Hematopoietic multipotent progenitor cell treated with erythropoietin and hydrocortisone succinate and interleukin-3 and kit ligand, for 6 days (in vitro differentiated cells): ENCODE data around the gene NELL2.

Source experiments
- DNase-seq: peaks from one replicate; pipeline ENCODE4 v3.0.0-alpha.2; 2015

The NELL2 gene

DNA sequence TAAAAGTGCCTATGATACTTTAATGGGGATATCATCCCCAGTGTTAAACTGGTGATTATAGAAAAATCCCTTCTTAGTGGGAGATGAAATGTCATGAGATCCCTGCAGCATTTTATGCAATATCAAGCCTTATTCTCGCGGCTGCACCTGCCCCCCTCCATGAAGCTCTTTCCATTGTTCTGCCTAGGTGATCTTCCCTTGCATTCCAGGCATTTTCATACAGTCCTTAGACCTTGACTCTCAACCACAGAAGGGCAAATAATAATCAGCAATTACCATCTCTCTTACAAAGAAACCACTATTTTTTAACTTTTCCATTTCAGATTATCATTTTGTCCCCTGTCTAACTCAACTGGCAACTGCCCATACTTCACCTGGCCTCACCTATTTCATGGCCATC lies 352.3 kb downstream of the NELL2 start:
- no peak for DNase-seq

DNA sequence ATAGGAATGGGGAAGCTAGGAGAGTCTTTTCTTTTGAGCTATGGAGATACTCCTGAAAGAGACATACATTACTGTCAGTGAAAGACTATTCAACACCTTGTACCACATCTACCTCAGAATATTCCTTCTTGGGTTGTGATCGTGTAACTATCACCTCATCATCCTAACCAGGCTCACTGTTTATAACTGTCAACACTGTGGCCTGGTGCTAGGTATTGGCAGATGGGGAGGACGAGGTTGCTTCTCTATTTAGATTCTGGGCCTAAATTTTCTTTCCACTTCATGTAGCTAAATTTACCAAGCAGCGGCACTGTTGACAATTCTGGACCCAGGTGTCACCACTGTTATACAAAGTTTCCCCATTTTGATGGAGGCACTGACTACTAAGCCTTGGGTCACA lies 354.4 kb downstream of the NELL2 start:
- DNase-seq = no peak

DNA sequence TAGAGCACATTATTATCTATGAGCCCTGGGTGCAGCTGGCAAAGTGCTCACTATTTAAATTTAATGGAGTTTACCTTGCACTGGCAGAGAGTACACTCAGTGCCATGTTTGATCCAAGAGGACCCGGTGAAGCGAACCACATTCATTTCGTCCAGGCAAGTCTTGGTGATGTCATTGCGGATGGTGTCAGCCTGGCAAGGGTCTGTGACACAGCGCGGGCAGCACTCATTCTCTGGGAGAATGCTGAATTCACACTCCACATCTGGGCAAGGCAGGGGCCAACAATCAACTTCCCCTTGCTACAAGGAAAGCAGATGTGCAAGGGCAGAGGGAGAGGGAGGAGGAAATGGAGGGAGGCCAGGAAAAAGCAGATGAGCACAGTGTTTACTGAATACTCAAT lies 356.2 kb downstream of the NELL2 start:
- no peak for DNase-seq

DNA sequence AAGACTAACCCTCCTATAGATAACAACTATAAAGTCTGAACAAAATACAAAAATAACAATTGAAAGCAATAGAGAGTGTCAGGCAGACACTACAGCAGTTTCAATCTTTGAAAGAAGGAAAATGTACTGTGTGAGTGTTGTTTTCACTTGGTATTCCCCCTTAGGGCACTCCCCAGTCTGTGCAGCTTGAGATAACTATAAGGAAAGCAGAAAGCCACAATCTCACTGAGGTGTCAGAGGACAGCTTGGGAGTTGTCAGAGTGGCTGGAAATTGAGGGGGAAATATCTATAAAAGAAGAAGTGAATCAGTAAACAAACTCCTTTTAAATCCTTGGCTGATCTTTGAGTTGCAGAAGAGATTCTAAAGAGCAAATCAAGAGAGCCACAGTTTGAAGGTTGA lies 364.8 kb downstream of the NELL2 start:
- DNase-seq = no peak

DNA sequence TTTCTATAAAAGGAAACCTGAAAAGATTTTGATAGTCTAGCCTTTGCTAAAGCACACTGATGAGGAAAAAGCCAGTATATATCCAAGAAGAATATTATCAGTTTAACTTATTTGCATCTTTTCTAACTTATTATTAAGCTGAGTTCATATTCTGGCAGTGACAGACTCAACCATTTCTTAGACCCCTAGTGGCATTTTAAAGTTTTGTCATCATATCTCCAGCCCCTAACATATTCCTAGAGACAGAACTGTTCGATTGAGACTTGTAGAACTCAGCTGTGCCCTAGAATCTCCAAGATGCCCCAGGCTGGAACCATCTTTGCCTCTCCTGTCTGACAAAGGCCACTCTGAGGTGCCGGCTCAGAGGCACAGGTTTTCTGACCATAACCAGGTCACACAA lies 365.6 kb downstream of the NELL2 start:
- DNase-seq = no peak

DNA sequence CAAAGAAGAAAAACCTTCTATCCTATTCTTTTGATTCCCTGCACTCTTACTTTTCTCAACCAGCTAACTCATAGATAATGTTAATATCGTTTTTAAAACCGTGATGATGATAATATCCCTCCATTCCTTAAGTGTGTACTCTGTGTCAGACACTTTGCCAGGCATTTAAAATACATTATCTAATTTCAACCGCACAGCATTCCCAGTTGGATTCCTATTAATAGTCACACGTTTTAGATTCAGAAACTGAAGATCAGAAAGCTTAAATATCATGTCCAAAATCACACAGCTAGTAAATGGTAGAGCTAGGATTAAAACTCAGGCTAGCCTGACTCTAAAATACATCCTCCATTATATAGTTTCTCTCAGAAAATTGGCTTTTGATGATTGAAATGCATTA lies 366.0 kb downstream of the NELL2 start:
- DNase-seq = no peak

DNA sequence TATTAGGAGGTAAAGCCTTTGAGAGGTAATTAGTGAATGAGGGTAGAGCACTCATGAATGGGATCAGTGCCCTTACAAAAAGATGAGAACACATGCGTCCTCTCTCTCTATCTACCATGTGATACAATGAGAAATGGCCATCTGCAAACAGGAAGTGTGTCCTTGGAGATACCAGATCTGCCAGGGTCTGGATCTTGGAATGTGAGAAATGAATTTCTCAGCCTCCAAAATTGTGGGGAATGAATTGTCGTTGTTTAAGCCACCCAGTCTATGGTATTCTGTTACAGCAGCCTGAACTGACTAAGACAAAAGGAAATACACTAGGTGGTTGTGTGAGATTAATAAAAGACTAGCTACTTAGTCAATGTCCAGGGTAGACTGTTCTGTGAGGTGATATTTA lies 366.6 kb downstream of the NELL2 start:
- no peak for DNase-seq

DNA sequence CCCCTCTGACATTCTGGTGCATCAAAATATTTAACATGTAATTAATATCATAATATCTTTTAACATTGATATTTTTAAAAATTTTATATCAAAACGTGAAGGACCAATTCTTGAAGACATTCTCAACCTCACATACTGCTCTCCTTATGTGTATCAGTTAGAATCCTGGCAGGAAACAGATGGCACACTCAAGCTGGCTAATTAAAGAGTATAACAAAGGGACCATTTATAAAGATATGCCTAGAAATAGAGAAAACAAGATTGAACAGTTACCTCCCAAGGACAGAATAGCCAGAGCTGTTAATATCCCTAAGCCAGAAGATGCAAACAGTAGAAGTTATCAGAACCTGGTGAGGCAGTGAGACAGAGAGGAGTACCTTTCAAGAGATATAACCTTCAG lies 368.7 kb downstream of the NELL2 start:
- no peak for DNase-seq

DNA sequence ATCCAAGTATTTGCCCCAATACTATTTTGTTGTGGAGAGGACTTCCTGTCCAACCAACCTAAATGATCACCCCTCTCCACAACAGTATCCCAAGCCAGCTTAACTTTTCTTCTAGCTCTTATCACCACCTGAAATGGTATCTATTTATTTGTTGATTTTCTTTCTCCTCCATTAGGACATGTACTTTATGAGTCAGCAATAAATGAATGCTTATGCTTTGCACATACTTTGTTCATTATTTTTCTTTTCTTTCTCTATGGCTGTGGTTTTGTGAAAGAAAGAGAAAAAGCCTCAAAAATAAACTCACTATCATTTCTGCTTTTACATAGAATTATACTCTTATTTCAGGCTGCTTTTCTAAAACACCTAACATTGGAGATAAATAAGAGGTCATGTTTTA lies 371.3 kb downstream of the NELL2 start:
- no peak for DNase-seq

DNA sequence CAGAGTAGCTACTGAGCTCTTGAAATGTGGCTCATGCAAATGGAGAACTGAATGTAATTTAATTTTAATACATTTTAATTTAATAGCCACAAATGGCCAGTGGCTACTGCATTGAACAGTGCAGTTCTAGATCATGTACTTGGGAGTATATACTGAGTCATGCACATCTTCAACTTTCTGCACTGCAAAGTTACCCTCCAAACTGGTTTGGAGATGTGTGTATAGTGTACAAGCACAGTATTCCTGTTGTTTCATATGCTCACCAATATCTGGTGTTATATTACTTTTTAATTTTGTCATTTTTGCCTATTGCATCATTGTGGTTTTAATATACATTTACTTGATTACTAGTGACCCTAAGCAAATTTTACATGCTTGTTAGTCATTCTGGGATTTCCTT lies 372.8 kb downstream of the NELL2 start:
- no peak for DNase-seq

DNA sequence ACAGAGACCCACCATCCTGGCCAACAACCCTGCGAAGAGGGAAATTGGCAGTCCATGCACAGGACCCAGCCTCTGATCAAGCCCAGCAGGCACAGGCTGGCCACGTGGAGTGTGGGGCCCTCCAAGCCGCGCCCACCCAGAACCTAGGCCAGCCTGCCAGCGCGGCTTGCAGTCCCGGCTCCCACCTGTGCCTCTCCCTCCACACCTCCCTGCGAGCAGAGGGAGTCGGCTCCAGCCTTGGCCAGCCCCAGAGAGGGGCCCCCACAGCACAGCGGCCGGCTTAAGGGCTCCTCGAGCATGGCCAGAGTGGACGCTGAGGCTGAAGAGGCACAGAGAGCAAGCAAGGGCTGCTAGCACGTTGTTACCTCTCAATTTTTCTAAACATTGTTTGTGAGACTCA lies 373.4 kb downstream of the NELL2 start:
- no peak for DNase-seq

DNA sequence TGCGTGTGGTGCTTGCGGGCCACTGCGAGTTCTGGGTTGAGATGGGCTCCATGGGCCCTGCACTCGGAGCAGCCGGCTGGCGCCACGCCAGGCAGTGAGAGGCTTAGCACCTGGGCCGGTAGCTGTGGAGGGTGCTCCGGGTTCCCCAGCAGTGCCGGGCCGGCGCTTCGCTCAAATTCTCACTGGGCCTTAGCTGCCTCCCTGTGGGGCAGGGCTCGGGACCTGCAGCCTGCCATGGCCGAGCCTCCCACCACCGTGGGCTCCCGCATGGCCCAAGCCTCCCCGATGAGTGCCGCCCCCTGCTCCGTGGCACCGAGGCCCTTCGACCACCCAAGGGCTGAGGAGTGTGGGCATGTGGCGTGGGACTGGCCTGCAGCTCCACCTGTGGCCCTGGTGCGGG lies 375.7 kb downstream of the NELL2 start:
- DNase-seq = no peak

DNA sequence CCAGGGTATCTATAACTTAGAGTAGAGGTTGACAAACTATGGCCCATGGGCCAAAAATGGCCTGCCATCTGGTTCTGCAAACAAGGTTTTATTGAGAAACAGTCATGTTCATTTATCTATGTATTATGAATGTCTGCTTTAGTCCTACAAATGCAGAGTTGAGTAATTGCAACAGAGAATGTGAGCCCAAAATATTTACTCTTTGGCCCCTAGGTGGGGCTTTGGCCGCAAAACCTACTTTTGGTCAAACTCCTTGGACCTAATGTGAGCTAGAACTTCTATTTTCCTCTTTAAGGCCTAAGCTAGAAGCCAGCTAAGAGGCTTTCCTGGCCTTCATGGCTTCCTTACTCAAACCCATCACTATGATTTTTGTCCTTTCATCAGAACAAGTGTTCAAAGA lies 379.1 kb downstream of the NELL2 start:
- DNase-seq = no peak

DNA sequence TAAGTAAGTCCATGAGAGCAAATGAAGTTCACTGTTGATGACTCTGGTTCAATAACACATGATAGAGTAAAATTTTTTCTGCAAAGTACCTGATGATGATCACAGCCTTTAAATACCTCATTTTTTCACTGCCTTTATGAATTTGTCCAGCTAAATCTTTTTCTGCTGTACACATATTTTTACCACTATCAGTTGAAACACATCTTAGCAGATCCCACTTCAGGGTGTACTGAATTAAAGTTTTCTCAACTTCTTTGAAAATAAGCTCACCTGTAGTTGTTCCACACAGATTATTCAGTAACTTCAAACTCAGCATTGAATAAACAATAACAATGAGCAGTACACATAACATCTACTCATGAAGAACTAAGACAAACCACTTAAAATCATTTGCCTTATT lies 385.9 kb downstream of the NELL2 start:
- no peak for DNase-seq

DNA sequence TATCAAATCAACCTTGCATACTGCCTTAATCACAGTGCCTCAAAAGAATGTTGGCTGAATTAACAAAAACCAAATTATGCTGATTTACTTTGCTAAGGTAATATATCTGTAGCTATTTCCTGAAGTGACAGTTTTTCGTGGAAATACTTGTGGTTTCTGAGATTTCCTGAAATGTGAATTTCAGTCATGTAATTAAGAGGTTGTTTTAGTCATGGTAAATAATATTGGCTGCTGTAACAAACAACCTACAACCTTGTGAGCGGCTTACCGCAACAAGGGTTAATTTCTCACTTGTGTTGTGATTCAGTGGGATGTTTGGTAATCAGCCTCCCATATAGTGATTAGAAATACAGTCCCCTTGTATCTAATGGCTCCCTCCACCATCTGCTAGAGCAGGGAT lies 387.9 kb downstream of the NELL2 start:
- no peak for DNase-seq

DNA sequence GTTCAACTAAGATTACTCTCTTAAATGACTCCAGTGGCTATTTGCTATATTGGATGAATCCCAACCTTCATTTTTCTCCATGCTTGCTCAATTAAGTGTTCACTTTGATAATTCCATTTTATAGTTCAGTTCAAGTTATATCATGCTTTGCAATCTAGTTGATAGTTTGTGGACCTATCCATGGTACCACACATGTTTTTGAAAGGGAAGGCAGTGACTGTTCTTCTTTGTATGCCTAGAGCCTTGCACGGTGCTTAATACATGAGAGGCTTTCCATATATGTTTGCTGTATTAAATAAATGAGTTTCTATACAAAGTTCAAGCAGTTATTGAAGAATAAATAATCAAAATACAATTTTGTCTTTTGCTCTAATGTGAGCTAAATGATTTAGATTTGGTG lies 391.3 kb downstream of the NELL2 start:
- no peak for DNase-seq

DNA sequence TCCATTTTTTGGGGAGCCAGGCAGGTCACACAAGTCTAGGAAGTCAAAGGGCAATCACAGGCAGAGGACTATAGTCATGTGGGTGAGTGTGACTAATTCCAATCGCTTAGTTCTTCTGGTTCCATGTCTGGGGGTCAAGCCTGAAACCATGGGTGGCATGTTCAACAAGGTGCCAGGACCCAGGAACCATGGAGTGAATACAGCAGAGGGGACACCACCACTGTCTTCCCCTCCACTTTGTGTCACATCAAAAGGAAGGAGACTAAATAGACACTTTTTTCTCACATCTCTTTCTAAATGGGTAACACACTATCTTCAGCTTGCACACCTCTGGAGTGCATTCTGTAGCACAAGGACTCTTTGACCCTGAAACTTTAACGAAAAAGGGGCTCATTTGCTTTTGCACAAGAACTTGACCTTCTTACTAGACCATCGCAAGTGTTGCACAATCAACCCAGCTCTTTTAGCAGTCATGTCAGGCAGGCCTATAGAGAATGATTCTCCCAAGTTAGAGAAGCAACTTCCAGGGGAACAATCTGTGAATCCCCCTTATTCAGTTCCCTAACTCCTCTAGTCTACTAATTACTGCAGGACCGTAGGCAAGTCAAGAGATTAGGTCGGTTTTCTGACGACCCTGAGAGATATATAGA lies 398.7 kb downstream of the NELL2 start:
- no peak for DNase-seq

DNA sequence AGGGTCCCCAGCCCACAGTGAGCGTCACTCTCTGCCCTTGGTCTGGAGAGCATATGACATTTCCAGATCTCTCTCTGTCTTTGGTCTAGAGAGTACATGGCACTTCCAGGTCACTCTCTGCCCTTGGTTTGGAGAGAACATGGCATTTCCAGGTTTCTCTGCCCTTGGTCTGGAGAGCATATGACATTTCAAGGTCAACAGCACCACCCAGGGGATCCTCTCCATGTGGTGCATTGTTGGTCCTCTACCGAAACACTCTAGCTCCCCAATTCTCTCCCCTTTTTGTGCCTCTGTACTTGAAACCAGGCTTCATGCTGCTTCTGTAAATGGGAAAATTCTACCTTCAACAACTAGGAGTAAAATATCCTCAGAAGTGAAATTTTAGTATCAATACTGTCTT lies 399.4 kb downstream of the NELL2 start:
- no peak for DNase-seq

DNA sequence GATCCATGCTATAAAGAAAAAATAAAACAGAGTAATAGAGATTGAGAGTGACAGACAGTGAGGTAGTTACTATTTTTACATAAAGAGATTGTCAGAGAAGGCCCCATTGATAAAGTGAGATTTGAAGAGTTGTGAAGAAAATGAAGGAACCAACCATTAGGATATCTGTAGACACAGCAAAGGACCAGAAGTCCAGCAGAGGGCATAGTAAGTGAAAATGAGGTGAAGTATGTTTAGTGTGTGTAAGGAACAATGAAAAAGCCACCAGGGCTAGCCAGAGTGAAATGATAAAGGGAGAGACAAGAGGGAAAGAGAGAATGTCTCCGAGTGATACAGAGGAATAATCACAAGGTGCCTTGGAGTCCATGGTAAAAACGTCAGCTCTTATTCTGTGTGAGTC lies 411.0 kb downstream of the NELL2 start:
- no peak for DNase-seq

DNA sequence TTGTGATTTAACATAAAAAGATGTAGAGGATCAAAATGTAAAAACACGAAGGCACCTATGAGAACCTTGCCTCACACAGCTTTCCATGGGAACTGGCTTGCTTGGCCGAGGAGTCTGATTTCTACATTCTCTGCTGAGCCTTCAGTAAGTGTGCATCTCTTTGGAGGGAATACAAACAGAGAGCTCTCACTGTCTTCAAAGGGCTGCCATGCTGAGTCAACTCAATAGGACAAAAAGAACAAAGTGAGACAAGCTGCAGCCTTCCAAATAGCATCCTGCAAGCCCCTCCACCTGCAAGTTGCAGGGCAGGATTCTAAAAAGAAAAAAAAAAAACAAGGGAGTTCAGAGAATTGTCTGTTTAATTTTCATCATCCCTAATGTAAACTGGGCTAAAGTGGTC lies 411.9 kb downstream of the NELL2 start:
- no peak for DNase-seq

DNA sequence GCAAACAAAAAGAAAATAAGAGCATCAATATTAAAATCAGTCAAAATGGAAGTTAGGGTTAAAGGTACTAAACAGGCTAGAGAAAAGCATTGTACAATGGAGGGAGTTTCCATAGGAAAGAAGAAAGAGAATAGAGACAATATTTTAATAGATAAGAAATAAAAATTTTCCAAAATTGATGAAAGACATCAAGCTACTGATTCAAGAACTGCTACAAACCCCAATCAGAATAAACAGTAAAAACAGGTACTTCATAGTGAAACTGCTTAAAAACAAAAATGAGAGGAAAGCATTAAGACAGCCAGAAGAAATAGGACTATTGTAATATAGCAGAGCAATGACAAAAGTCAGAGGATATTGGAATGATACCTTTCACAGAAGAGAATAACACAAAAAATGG lies 413.4 kb downstream of the NELL2 start:
- DNase-seq = no peak

DNA sequence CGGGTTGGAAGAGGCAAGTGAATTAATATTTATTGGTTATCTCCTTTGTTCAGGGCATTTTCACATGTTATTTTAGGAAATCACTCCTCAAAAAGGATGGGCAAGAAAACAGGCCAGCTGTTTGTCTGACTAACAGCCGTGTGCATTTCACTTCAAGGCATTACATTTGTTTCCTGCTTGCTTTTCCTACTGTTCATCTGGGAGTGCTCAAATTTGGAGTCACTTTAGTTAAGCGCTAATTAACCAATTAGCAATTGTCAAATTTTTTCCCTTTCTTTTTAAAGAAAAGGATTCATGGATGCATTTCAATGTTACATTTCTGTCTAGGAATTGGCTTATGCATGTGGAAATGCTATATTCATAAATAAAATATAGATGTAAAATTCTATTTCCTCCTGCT lies 415.9 kb downstream of the NELL2 start:
- DNase-seq = no peak

DNA sequence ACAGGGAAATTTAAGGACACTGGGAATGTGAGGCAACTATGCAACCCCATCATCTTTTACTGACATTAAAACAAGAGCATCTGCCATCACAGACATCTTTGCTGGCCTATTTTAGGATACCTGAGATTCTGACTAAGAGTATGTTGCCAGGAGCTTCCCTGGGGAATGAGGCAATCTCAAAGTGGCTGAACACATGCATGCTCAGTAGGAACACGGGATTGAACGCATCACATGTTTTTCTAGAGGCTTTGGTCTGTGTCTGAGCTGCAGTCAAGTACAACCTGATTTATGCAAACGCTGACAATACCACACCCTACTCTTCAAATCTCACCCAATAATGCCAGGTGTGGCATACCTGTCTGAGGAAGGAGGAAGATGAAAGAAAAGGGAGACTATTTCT lies 416.5 kb downstream of the NELL2 start:
- no peak for DNase-seq
